ENCODE results near the gene CPNE5. TPM values are rescaled to one million over a fixed set of nuclear protein-coding genes. Genes with fewer than 3 reads are reported as not detected.
"Not testable (repeated sequence)": the region's sequence is repeated elsewhere in the genome, so short reads cannot be mapped to it uniquely, and the experiment has no call there.

The CPNE5 gene
- total RNA-seq, 4 donors from 2014 or later: 3.0 to 8.3 (median 3.3) TPM; not detected in 1

- TF ChIP-seq EP300 (IDR thresholded peaks at IDR 0.05; ENCODE audit: low read depth): no peak
- TF ChIP-seq POLR2A (IDR thresholded peaks at IDR 0.05): no peak
- TF ChIP-seq, protein P1, sequence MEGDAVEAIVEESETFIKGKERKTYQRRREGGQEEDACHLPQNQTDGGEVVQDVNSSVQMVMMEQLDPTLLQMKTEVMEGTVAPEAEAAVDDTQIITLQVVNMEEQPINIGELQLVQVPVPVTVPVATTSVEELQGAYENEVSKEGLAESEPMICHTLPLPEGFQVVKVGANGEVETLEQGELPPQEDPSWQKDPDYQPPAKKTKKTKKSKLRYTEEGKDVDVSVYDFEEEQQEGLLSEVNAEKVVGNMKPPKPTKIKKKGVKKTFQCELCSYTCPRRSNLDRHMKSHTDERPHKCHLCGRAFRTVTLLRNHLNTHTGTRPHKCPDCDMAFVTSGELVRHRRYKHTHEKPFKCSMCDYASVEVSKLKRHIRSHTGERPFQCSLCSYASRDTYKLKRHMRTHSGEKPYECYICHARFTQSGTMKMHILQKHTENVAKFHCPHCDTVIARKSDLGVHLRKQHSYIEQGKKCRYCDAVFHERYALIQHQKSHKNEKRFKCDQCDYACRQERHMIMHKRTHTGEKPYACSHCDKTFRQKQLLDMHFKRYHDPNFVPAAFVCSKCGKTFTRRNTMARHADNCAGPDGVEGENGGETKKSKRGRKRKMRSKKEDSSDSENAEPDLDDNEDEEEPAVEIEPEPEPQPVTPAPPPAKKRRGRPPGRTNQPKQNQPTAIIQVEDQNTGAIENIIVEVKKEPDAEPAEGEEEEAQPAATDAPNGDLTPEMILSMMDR (IDR thresholded peaks at IDR 0.05): peak; percentile 42 to 76 (median 55)
- TF ChIP-seq POLR2AphosphoS5 (IDR thresholded peaks at IDR 0.05): no peak
- WGBS, 2 donors (ENCODE audit: low coverage in 1 of 2): 50 to 51% methylated on average over 7 to 13 of the region's 13 CpGs
- Histone ChIP-seq H3K36me3 (no peaks in the 10 kb centered on the region), H3K4me1 (no peaks in the 10 kb centered on the region), H3K27me3 (no peaks in the 10 kb centered on the region), H3K27ac (no peak overlapping the region), H3K9me3 (no peaks in the 10 kb centered on the region), H3K4me3 (no peak overlapping the region)
- in situ Hi-C loops (cut with MboI; ENCODE audit: low pct_ligation_motif_present in 1 of 4, low pct_unique_long_range_greater_than_20kb in 1 of 4, low sequenced_read_pairs in 3 of 4) (loop anchor here in 1 of 4 donors (25.0 kb wide), 1 partner anchor 312 kb away; no protein-coding TSS in a partner anchor), intact Hi-C loops (cut with DNase I; ENCODE audit: low total_unique reads) (no loop called here)
- peak; percentile 87 for DNase-seq
Measured at GRCh38 chr6:36724514-36725390, 114.5 kb downstream of the CPNE5 start.

DNA sequence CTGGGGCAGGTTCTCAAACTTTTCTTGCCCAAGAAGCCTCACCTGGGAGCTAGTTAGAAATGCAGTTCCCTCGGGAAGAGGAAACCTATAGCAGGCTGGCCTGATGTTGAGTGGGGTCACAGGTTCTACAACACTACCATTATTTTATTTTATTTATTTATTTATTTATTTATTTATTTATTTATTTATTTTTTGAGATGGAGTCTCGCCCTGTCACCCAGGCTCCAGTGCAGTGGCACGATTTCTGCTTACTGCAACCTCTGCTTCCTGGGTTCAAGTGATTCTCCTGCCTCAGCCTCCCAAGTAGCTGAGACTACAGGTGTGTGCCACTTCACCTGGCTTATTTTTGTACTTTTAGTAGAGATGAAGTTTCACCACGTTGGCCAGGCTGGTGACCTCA, 115.3 kb downstream of the CPNE5 start:
- WGBS, 2 donors (ENCODE audit: low coverage in 1 of 2): 82 to 87% methylated on average over 2 to 4 of the region's 4 CpGs
- DNase-seq; intact Hi-C loops (cut with DNase I; ENCODE audit: low total_unique reads); H3K4me3 ChIP-seq; H3K27ac ChIP-seq; H3K27me3 ChIP-seq; H3K9me3 ChIP-seq; H3K4me1 ChIP-seq; H3K36me3 ChIP-seq: not testable (repeated sequence)
- in situ Hi-C loops (cut with MboI; ENCODE audit: low pct_ligation_motif_present in 1 of 4, low pct_unique_long_range_greater_than_20kb in 1 of 4, low sequenced_read_pairs in 3 of 4): loop anchor here in 1 of 4 donors (25.0 kb wide), 1 partner anchor 312 kb away; no protein-coding TSS in a partner anchor

GRCh38 chr6:36722879-36723278, 116.4 kb downstream of the CPNE5 start:
- H3K27me3 ChIP-seq: no peaks in the 10 kb centered on the region
- in situ Hi-C loops (cut with MboI; ENCODE audit: low pct_ligation_motif_present in 1 of 4, low pct_unique_long_range_greater_than_20kb in 1 of 4, low sequenced_read_pairs in 3 of 4): loop anchor here in 1 of 4 donors (25.0 kb wide), 1 partner anchor 311 kb away; no protein-coding TSS in a partner anchor
- H3K27ac ChIP-seq: no peak overlapping the region
- H3K4me1 ChIP-seq: no peaks in the 10 kb centered on the region
- no peak for TF ChIP-seq POLR2AphosphoS5 (IDR thresholded peaks at IDR 0.05)
- no peak for TF ChIP-seq EP300 (IDR thresholded peaks at IDR 0.05; ENCODE audit: low read depth)
- TF ChIP-seq POLR2A (IDR thresholded peaks at IDR 0.05): no peak
- TF ChIP-seq, protein P1 (IDR thresholded peaks at IDR 0.05): no peak
- DNase-seq: no peak
- intact Hi-C loops (cut with DNase I; ENCODE audit: low total_unique reads): no loop called here
- no peaks in the 10 kb centered on the region for H3K36me3 ChIP-seq
- no peak overlapping the region for H3K4me3 ChIP-seq
- no peaks in the 10 kb centered on the region for H3K9me3 ChIP-seq
- 83 to 93% methylated on average over 1 to 2 of the region's 2 CpGs for WGBS, 2 donors (ENCODE audit: low coverage in 1 of 2)

GRCh38 chr6:36722365-36722764, 116.9 kb downstream of the CPNE5 start:
- Histone ChIP-seq H3K4me3 (no peak overlapping the region), H3K9me3 (no peaks in the 10 kb centered on the region), H3K27ac (no peak overlapping the region), H3K27me3 (no peaks in the 10 kb centered on the region), H3K36me3 (no peaks in the 10 kb centered on the region), H3K4me1 (no peaks in the 10 kb centered on the region)
- DNase-seq: no peak
- 84 to 100% methylated on average over 2 to 7 of the region's 10 CpGs for WGBS, 2 donors (ENCODE audit: low coverage in 1 of 2)
- TF ChIP-seq POLR2AphosphoS5 (IDR thresholded peaks at IDR 0.05) (no peak), EP300 (IDR thresholded peaks at IDR 0.05; ENCODE audit: low read depth) (no peak), POLR2A (IDR thresholded peaks at IDR 0.05) (no peak)
- TF ChIP-seq, protein P1 (IDR thresholded peaks at IDR 0.05): no peak
- in situ Hi-C loops (cut with MboI; ENCODE audit: low pct_ligation_motif_present in 1 of 4, low pct_unique_long_range_greater_than_20kb in 1 of 4, low sequenced_read_pairs in 3 of 4) (loop anchor here in 1 of 4 donors (25.0 kb wide), 1 partner anchor 310 kb away; no protein-coding TSS in a partner anchor), intact Hi-C loops (cut with DNase I; ENCODE audit: low total_unique reads) (no loop called here)

Data from transverse colon (tissue), 4 donors.